ENCODE data around the gene PON1. TPM values are rescaled to one million over a fixed set of nuclear protein-coding genes. Genes with fewer than 3 reads are reported as not detected.

The PON1 gene
- total RNA-seq, 2 experiments from 2014 or later = not detected

- no peaks in the 10 kb centered on the region for H3K27me3 ChIP-seq (ENCODE audit: control insufficient read depth in 1 of 2, insufficient read depth in 2 of 2, low read length in 2 of 2)
- H3K9me3 ChIP-seq (ENCODE audit: control insufficient read depth in 1 of 2, insufficient read depth in 1 of 2, low read length in 2 of 2) = no peaks in the 10 kb centered on the region
- no peak overlapping the region for H3K27ac ChIP-seq (ENCODE audit: low read depth in 1 of 2, low read length in 2 of 2)
- H3K4me1 ChIP-seq (ENCODE audit: insufficient read depth, low read length) = no peaks in the 10 kb centered on the region
- ChIA-PET POLR2A (no interaction called here), CTCF (interaction anchor here (0.6 kb wide), 1 partner anchor 86 kb away, joined by 3 read pairs; no protein-coding TSS in a partner anchor)
- no peak for ATAC-seq (ENCODE audit: poor library complexity)
- Mint-ChIP-seq H3K36me3 (ENCODE audit: low read depth) (no peaks in the 10 kb centered on the region), H3K27ac (no peak overlapping the region), H3K4me3 (no peak overlapping the region), H3K4me1 (ENCODE audit: low read depth) (no peaks in the 10 kb centered on the region), H3K9me3 (no peaks in the 10 kb centered on the region), H3K27me3 (peaks cover 4% of the 10 kb centered on the region)
- no peak for DNase-seq
- no peak for TF ChIP-seq CTCF (IDR thresholded peaks at IDR 0.05)
- intact Hi-C loops (cut with DNase I, micrococcal nuclease) = no loop called here
- H3K36me3 ChIP-seq (ENCODE audit: insufficient read depth, low read length) = no peaks in the 10 kb centered on the region
- H3K4me3 ChIP-seq (ENCODE audit: low read length) = no peak overlapping the region
These were observed 5.7 kb downstream of the PON1 start for GRCh38 chr7:95318501-95319100.

- no peaks in the 10 kb centered on the region for H3K27me3 ChIP-seq (ENCODE audit: control insufficient read depth in 1 of 2, insufficient read depth in 2 of 2, low read length in 2 of 2)
- Mint-ChIP-seq H3K36me3 (ENCODE audit: low read depth) (no peaks in the 10 kb centered on the region), H3K4me3 (no peak overlapping the region), H3K4me1 (ENCODE audit: low read depth) (no peaks in the 10 kb centered on the region), H3K27me3 (peaks cover 5% of the 10 kb centered on the region), H3K27ac (no peak overlapping the region), H3K9me3 (no peaks in the 10 kb centered on the region)
- intact Hi-C loops (cut with DNase I, micrococcal nuclease) = no loop called here
- POLR2A ChIA-PET = no interaction called here
- no peak overlapping the region for H3K4me3 ChIP-seq (ENCODE audit: low read length)
- CTCF ChIA-PET = no interaction called here
- H3K4me1 ChIP-seq (ENCODE audit: insufficient read depth, low read length) = no peaks in the 10 kb centered on the region
- DNase-seq (no peak), ATAC-seq (ENCODE audit: poor library complexity) (no peak)
- no peak for TF ChIP-seq CTCF (IDR thresholded peaks at IDR 0.05)
- H3K27ac ChIP-seq (ENCODE audit: low read depth in 1 of 2, low read length in 2 of 2) = no peak overlapping the region
- H3K9me3 ChIP-seq (ENCODE audit: control insufficient read depth in 1 of 2, insufficient read depth in 1 of 2, low read length in 2 of 2) = no peaks in the 10 kb centered on the region
- no peaks in the 10 kb centered on the region for H3K36me3 ChIP-seq (ENCODE audit: insufficient read depth, low read length)
These were observed 6.4 kb downstream of the PON1 start for GRCh38 chr7:95317966-95318365.

GRCh38 chr7:95317546-95317945 lies 6.8 kb downstream of the PON1 start:
- Mint-ChIP-seq H3K4me1 (ENCODE audit: low read depth) (no peaks in the 10 kb centered on the region), H3K4me3 (no peak overlapping the region), H3K36me3 (ENCODE audit: low read depth) (no peaks in the 10 kb centered on the region), H3K27me3 (peaks cover 5% of the 10 kb centered on the region), H3K27ac (no peak overlapping the region), H3K9me3 (no peaks in the 10 kb centered on the region)
- intact Hi-C loops (cut with DNase I, micrococcal nuclease) = no loop called here
- no peaks in the 10 kb centered on the region for H3K27me3 ChIP-seq (ENCODE audit: control insufficient read depth in 1 of 2, insufficient read depth in 2 of 2, low read length in 2 of 2)
- H3K4me3 ChIP-seq (ENCODE audit: low read length) = no peak overlapping the region
- H3K4me1 ChIP-seq (ENCODE audit: insufficient read depth, low read length) = no peaks in the 10 kb centered on the region
- POLR2A ChIA-PET = no interaction called here
- CTCF ChIA-PET = no interaction called here
- DNase-seq (no peak), ATAC-seq (ENCODE audit: poor library complexity) (no peak)
- no peak overlapping the region for H3K27ac ChIP-seq (ENCODE audit: low read depth in 1 of 2, low read length in 2 of 2)
- H3K9me3 ChIP-seq (ENCODE audit: control insufficient read depth in 1 of 2, insufficient read depth in 1 of 2, low read length in 2 of 2) = no peaks in the 10 kb centered on the region
- no peak for TF ChIP-seq CTCF (IDR thresholded peaks at IDR 0.05)
- no peaks in the 10 kb centered on the region for H3K36me3 ChIP-seq (ENCODE audit: insufficient read depth, low read length)

Measured in CD4-positive, alpha-beta T cell (primary cell).